SU-DHL-6 (cell line): ENCODE data around the gene FAM200B.
A peak's percentile ranks its signal among the peaks of the same experiment; 100 is the strongest.

Experiments
- H2AFZ ChIP-seq: fragments of 200-600 bp; sonication (generic); 2 replicates; pipeline ENCODE4 v1.6.1; 2014; ENCODE audit warnings: low read depth, mild to moderate bottlenecking, moderate library complexity, mixed read lengths, antibody characterized with exemption, low read length; ENCODE audit not compliant: severe bottlenecking
- H3F3A ChIP-seq: fragments of 200-600 bp; shearing (Covaris generic); 2 replicates; pipeline ENCODE4 v1.6.0; 2016; ENCODE audit warnings: antibody characterized with exemption, mild to moderate bottlenecking; ENCODE audit not compliant: insufficient read depth
- H3K27ac ChIP-seq: fragments of 200-600 bp; sonication (generic); 2 replicates; pipeline ENCODE4 v1.5.1; 2016; ENCODE audit warnings: low read depth, mild to moderate bottlenecking, low read length, moderate library complexity, mixed read lengths
- H3K27me3 ChIP-seq: fragments of 200-600 bp; sonication (generic), shearing (Covaris generic); 2 replicates; pipeline ENCODE4 v1.6.0; 2014; ENCODE audit warnings: mild to moderate bottlenecking, low read length
- H3K36me3 ChIP-seq: fragments of 200-600 bp; sonication (generic); 2 replicates; pipeline ENCODE4 v1.6.1; 2014; ENCODE audit warnings: mild to moderate bottlenecking, low read length, mixed read lengths
- H3K4me2 ChIP-seq: fragments of 300-600, 200-600 bp; shearing (Covaris generic), sonication (generic); 2 replicates; pipeline ENCODE4 v1.6.0; 2014; ENCODE audit warnings: low read length, low read depth, mild to moderate bottlenecking; ENCODE audit not compliant: poor library complexity, severe bottlenecking
- H3K4me3 ChIP-seq: fragments of 200-600 bp; sonication (generic); 2 replicates; pipeline ENCODE4 v1.5.1; 2014; ENCODE audit warnings: antibody characterized with exemption, low read length, mild to moderate bottlenecking, mixed read lengths; ENCODE audit not compliant: insufficient read depth, poor library complexity, severe bottlenecking
- H3K79me2 ChIP-seq: fragments of 200-600 bp; sonication (generic); 2 replicates; pipeline ENCODE4 v1.6.1; 2014; ENCODE audit warnings: mild to moderate bottlenecking, low read length, moderate library complexity; ENCODE audit not compliant: insufficient read depth
- H3K9ac ChIP-seq: fragments of 200-600 bp; sonication (generic); 2 replicates; pipeline ENCODE4 v1.7.0; 2014; ENCODE audit warnings: mild to moderate bottlenecking, low read length
- H3K9me2 ChIP-seq: fragments of 200-600 bp; sonication (generic); replicated peaks from 2 replicates; pipeline ENCODE4 v1.6.1; 2014; ENCODE audit warnings: low read length; ENCODE audit not compliant: insufficient read depth
- H3K9me3 ChIP-seq: fragments of 200-600 bp; sonication (generic); 2 replicates; pipeline ENCODE4 v1.6.1; 2014; ENCODE audit warnings: low read length, mixed read lengths; ENCODE audit not compliant: insufficient read depth
- H4K20me1 ChIP-seq: fragments of 200-600 bp; sonication (generic); 2 replicates; pipeline ENCODE4 v1.6.1; 2014; ENCODE audit warnings: low read depth, mild to moderate bottlenecking, antibody characterized with exemption, low read length, moderate library complexity, mixed read lengths
- CTCF ChIP-seq: fragments of 200-600 bp; sonication (generic); IDR thresholded peaks from one replicate; pipeline ENCODE4 v1.5.1; 2017; ENCODE audit warnings: antibody characterized with exemption, mild to moderate bottlenecking, low read length, moderate library complexity; ENCODE audit not compliant: insufficient read depth, poor library complexity, severe bottlenecking
- EZH2phosphoT487 ChIP-seq: fragments of 200-600 bp; sonication (generic), shearing (Covaris generic); conservative IDR thresholded peaks from 2 replicates; pipeline ENCODE4 v1.6.1; 2018; ENCODE audit warnings: mild to moderate bottlenecking, antibody characterized with exemption, low read length, moderate library complexity, mixed read lengths

FAM200B gene

GRCh38 chr4:15656038-15656470 lies 25.6 kb upstream of the FAM200B start:
- Histone ChIP-seq H3K4me3 (peak overlapping the region; percentile 70), H3K9ac (peak overlapping the region; percentile 74), H3K27ac (no peak overlapping the region), H3K79me2 (peaks cover 26% of the 10 kb centered on the region), H3K27me3 (no peaks in the 10 kb centered on the region), H3F3A (peaks cover 24% of the 10 kb centered on the region), H3K9me2 (no peaks in the 10 kb centered on the region), H3K36me3 (no peaks in the 10 kb centered on the region), H4K20me1 (peaks cover under 1% of the 10 kb centered on the region; the same call in 1 of the 2 replicates), H2AFZ (peak overlapping the region; percentile 99), H3K9me3 (no peaks in the 10 kb centered on the region), H3K4me2 (peak overlapping the region; percentile 92)
- TF ChIP-seq CTCF (no peak), EZH2phosphoT487 (no peak)

- Histone ChIP-seq H3K9me3 (no peaks in the 10 kb centered on the region), H3K27me3 (no peaks in the 10 kb centered on the region), H3K79me2 (peaks cover 18% of the 10 kb centered on the region; the same call in 1 of the 2 replicates), H3K9ac (no peak overlapping the region), H3K36me3 (no peaks in the 10 kb centered on the region), H3K27ac (no peak overlapping the region), H3K4me3 (no peak overlapping the region), H4K20me1 (no peaks in the 10 kb centered on the region), H2AFZ (no peak overlapping the region), H3F3A (peaks cover 24% of the 10 kb centered on the region), H3K4me2 (no peak overlapping the region), H3K9me2 (no peaks in the 10 kb centered on the region)
- no peak for TF ChIP-seq EZH2phosphoT487
- no peak for TF ChIP-seq CTCF
Observed at GRCh38 chr4:15657366-15657765, 24.3 kb upstream of the FAM200B start.

- H3K36me3 ChIP-seq: no peaks in the 10 kb centered on the region
- no peak overlapping the region for H3K4me2 ChIP-seq
- no peaks in the 10 kb centered on the region for H3K27me3 ChIP-seq
- no peak overlapping the region for H3K9ac ChIP-seq
- no peak overlapping the region for H3K27ac ChIP-seq
- TF ChIP-seq CTCF (no peak), EZH2phosphoT487 (no peak)
- no peak overlapping the region for H3K4me3 ChIP-seq
- H3K79me2 ChIP-seq: peaks cover 13% of the 10 kb centered on the region; the same call in 1 of the 2 replicates
- H3K9me2 ChIP-seq: no peaks in the 10 kb centered on the region
- no peaks in the 10 kb centered on the region for H3K9me3 ChIP-seq
- peaks cover 24% of the 10 kb centered on the region for H3F3A ChIP-seq
- no peak overlapping the region for H2AFZ ChIP-seq
- H4K20me1 ChIP-seq: no peaks in the 10 kb centered on the region
Observed at GRCh38 chr4:15658136-15658770, 23.4 kb upstream of the FAM200B start.
